Stimulated activated CD4-positive, alpha-beta T cell treated with anti-CD3 and anti-CD28 coated beads, Interleukin-2, amount 100 ng/mL, for 48 hours (primary cell): ENCODE data around the gene NDUFAF4.
"Not testable (repeated sequence)": the region's sequence is repeated elsewhere in the genome, so short reads cannot be mapped to it uniquely, and the experiment has no call there.

Experiments
- DNase-seq, 2 donors: peaks; one replicate each; pipeline ENCODE4 v3.0.0-alpha.2; 2020

The NDUFAF4 gene

DNA sequence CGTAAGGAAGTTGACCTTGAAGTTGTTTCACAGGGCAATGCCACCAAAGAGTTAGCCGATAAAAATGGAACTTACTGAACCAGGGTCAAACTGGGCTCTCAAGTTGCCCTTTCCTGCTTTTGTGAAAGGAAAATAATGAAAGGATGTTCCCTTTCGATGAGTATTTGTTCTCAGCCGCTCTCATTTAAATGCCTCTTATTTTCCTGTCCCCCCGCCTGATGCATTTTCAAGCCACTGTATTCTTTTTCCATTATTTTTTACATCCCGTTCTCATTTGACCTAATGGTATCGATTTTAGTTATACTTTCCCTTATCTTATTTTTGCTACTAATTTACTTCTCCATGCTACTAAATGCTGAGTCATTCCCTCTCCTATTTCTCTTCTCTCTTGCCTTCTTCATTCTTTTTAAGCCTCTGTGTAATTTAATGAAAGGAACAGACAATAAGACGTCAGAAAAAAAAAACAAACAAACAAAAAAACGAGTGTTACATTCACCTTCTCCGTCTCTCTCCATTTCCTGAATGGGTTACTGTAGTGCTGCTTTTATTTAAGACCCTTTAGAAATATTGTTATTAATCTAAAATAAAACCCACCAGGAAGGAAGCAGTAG, 655 bp upstream of the NDUFAF4 start:
- no peak for DNase-seq

- DNase-seq, result no peak
Measured at GRCh38 chr6:96889146-96889545, 8.5 kb downstream of the NDUFAF4 start.

- no peak for DNase-seq
Measured at GRCh38 chr6:96888745-96889144, 8.9 kb downstream of the NDUFAF4 start.

GRCh38 chr6:96886519-96886918, 11.2 kb downstream of the NDUFAF4 start:
- no peak for DNase-seq

DNA sequence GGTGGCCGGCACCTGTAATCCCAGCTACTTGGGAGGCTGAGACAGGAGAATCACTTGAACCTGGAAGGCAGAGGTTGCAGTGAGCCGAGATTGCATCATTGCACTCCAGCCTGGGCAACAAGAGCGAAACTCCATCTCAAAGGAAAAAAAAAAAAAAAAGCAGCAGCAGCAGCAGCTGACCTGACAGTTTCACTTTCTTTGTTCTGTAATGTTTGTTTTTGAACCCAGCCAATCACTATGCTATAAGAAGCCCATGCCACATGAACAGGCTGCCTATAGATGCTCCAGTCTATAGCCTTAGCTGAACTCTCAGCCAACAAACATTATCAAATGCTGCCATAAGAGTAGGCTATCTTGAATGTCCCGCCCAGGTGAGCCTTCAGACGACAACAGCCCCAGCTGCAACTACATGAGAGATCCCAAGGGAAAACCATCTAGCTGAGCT, 12.5 kb downstream of the NDUFAF4 start:
- DNase-seq, result not testable (repeated sequence)

DNA sequence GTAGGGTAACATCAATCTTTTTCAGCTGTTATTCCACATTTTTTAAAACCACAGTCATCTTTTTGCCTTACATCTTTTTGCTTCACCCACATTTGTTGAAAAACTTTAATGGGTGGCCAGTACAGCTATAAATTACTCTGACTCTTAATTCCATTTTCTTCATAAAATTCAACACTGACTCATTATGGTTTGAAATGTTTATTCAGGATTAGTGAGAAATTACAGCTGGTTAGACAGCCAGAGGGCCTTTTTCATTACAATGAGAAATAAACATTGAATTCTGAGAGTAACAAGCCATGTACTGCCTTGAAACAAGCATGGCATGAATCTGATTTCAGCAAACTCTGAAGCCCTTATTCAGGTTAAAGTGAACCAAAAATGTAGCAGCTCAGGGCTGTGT, 19.5 kb downstream of the NDUFAF4 start:
- DNase-seq, result no peak

DNA sequence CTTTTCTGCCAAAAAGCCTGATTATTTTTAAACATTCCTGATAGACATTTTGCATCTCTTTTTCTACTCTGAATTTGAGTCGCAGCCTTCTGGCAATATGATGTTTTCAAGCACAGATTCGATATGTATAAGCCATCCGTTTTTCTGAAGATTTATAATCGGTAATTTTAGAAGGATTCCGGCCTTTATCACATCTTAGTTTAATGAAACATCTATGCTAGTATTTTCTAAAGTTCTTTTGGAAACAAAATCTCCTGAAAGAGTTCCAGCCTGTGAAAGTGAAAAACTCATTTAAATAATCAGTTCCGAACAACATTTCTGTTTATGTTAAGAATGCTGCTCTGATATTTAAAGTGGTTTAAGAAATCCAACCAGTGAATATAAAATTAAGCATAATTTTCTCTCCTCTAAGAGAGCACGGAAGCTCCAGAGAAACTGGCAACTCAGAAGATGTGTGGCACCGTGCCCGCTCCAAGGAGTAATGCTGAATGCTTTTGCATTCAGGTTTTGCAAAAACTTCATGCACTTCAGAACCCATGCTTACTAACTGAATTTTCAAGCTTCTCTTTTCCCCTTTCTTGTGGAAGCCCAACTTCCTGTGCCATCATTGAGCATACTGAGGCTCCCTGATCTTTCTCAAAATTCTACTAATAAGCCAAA, 20.7 kb downstream of the NDUFAF4 start:
- no peak for DNase-seq

GRCh38 chr6:96872976-96873375, 24.7 kb downstream of the NDUFAF4 start:
- no peak for DNase-seq

DNA sequence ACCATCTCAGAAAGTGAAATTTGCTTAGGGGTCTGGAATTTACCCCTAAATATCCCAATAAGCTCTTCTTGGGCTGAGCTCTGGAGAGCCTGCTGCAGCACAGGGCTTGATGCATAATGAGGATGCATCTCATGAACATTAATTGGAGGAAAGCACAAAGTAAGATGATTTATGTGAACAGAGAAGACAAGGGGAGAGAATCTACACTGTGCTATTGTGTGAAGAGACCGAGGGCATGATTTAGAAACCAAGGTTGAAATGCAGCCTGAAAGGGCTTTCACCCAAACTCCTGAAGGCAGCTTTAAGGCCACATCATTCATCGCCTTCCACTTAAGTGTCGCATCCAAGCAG, 32.7 kb downstream of the NDUFAF4 start:
- DNase-seq, result no peak

DNA sequence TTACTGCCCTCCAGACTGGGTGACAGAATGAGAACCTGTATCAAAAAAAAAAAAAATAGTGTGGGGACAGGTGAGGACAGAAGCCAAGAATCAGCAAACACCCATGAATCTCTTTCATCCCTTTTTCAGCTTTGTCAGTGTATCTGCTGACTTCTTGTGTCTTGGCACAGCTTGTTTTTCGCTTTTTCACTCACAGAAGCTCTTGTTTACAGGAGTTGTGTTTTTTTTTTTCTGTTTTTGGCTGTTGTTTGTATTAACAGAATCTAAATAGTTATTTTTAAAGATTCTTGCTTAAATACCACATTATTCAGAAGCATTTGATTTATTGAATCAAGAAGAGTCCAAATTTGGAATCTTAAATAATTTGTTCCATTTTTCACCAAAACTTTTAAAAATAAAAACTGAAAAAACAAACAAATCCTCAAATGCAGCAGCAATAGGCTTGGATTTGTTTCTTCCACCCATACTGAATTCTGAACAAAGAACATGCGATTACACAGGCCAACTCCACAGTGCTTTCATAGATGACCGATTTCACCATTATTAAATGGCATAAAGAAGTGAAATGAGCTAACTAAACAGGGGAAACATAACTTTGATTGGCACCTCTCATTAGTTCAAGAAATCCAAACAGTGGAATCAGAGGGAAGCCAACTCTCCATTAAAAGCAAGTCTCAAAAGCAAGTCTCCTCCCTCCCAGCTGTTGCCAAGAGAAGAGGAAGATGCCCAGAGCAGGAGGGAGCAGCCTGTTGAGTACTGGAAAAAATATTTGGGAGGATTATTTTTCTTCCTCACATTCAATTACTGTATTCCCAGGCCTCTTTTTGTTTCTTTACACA, 33.3 kb downstream of the NDUFAF4 start:
- no peak for DNase-seq

DNA sequence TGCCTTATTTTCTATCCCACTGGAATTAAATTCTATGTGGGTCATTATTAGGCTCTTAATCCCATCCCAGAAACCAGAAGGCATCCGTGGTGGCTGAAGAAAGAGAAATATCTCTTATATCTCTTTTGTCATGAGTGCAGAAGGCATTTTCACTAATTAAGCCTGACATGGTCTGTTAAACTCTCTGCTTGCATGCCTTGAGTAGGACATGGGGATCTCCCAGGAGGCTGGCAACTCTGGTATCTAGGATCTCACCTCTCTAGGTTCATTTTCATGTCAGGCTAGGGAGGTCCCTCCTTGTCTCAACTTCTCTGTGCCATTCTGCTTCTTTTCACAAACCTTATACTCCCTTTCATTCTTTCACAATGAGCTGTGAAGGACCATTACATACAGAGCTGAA, 35.1 kb downstream of the NDUFAF4 start:
- DNase-seq, result no peak

DNA sequence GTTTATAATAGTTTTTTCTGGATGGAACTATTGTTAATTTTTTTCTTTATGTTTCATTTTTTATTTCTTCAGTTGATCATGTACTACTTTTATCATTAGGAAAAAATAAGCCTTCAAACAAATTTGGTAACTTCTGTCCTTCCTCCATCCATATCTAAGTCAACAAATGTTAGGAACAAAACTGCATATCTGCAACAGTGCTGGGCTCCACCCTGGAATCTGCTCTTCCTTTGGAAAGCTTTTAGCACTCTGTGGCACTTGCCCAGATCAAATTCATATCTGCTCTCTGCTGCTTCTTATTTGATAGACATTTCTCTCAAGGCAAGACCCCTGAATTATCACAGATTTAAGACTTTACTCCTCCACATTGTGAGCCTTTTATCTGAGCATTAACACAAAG, 36.1 kb downstream of the NDUFAF4 start:
- no peak for DNase-seq

- no peak for DNase-seq
Measured at GRCh38 chr6:96856856-96857255, 40.8 kb downstream of the NDUFAF4 start.

DNA sequence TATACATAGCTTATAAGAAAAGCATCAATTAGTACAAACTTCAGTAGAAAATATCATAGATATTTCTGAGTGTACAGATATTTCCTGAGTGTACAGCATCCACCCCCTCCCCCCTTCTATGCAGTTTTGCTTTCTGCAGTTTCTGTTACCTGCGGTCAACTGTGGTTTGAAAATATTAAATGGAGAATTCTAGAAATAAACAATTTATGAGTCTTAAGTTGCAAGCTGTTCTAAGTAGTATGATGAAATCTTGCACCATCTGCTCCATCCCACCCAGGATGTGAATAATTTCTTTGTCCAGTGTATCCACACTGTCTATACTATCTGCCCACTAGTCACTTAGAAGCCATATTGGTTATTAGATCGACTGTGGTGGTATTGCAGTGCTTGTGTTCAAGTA, 44.6 kb downstream of the NDUFAF4 start:
- DNase-seq, result no peak

DNA sequence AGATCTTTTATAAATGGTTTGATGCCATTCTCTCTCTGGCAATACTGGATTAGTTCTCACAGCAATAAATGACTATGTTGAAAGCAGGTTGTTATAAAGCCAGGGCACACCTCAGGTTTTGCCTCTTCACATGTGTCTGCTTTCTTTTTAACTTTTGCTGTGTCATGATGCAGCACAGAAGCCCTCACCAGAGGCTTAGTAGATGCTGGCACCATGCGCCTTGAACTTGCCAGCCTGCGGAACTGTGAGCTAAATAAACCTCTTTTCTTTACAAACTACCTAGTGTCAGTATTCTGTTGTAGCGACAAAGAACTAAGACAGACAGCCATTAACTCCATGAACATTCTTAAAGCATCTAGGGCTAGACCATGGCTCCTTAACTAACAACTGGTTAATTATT, 45.1 kb downstream of the NDUFAF4 start:
- no peak for DNase-seq

- DNase-seq, result no peak
Measured at GRCh38 chr6:96851858-96852257, 45.8 kb downstream of the NDUFAF4 start.

DNA sequence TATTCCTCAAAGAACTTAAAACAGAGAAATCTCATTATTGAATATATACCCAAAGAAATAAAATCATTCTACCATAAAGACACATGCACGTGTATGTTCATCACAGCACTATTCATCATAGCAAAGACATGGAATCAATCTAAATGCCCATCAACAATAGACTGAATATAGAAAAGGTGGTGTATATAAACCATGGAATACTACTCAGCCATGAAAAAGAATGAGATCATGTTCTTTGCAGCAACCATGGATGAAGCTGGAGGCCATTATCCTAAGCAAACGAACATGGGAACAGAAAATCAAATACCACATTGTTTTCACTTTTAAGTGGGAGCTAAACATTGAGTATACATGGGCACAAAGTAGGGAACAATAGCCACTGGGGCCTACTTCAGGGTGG, 48.1 kb downstream of the NDUFAF4 start:
- no peak for DNase-seq

DNA sequence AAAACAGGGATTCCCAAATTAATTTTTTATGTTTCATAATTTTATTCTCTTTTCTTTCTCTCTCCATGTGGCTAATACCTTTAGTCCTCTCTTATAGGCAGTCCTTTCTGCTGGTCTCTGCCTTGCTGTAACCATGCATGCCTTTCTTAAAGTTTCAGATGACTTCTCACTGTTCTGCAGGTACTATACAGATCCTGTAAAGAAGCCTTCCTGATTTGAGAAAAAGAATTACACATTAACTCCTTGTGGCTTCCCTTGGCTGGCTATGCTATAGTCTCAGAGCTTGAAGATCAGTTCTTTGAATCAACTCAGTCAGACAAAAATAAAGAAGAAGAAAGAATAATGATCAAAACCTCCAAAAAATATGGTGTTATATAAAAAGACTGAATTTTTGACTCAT, 53.2 kb downstream of the NDUFAF4 start:
- DNase-seq, result no peak

- no peak for DNase-seq
Measured at GRCh38 chr6:96841345-96841744, 56.3 kb downstream of the NDUFAF4 start.
